HG03558 (cell line): ENCODE data around the gene RNF214.
"Not testable (repeated sequence)": the region's sequence is repeated elsewhere in the genome, so short reads cannot be mapped to it uniquely, and the experiment has no call there.

Experiments
- ATAC-seq: cut with Tn5 transposase; IDR thresholded peaks from one replicate; pipeline ENCODE4 v1.9.1; 2021; ENCODE audit warnings: moderate number of reproducible peaks; ENCODE audit not compliant: unreplicated experiment; ENCODE audit errors: extremely low read depth

The RNF214 gene

DNA sequence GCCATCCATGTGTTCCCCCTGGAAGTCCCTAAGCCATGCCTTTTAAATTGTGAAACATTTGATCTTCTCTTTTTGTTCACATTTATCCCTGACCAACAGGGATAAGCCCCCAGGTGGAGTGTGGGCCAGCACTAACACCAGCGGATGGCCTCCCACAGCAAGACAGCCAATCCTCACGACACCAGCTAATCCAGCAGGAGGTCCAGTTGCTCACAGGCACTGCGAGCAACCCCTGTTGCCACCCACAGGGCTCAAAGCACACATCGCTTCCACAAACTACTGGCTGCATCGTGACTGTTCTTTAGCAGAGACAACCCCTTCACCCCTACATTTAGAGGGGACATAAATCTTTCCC lies 2.6 kb upstream of the RNF214 start:
- ATAC-seq: no peak

DNA sequence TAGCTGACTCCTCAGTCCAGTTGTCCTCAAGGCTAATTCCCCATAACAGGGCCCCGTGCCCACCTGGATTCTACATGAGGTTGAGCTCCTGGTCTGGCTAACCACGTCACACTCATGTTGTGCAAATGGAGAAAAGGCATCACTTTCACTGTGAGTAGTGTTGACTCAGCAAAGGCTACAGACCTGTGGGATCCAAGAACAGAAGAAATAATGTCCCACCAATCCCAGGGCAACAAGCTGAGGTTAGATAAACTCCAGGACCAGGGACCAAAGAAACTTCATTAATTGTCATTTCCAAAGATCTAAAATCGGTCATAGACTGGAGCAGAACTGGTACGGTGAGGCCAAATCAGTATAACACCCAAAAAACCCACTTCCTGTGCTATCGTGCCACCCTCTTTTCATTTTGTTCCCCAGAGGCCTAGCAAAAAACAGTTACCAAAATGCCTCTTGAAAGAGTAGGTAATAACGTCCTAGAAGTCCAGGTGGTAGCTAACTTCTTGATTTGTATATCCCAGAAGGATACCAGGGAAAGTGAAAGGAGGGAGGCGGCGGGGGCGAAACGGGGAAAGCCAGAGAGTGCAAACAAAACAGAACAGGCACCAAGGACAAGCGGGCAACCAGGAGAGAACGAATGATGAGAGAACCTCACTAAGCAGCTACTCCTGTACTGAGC lies 2.0 kb upstream of the RNF214 start:
- ATAC-seq: no peak

DNA sequence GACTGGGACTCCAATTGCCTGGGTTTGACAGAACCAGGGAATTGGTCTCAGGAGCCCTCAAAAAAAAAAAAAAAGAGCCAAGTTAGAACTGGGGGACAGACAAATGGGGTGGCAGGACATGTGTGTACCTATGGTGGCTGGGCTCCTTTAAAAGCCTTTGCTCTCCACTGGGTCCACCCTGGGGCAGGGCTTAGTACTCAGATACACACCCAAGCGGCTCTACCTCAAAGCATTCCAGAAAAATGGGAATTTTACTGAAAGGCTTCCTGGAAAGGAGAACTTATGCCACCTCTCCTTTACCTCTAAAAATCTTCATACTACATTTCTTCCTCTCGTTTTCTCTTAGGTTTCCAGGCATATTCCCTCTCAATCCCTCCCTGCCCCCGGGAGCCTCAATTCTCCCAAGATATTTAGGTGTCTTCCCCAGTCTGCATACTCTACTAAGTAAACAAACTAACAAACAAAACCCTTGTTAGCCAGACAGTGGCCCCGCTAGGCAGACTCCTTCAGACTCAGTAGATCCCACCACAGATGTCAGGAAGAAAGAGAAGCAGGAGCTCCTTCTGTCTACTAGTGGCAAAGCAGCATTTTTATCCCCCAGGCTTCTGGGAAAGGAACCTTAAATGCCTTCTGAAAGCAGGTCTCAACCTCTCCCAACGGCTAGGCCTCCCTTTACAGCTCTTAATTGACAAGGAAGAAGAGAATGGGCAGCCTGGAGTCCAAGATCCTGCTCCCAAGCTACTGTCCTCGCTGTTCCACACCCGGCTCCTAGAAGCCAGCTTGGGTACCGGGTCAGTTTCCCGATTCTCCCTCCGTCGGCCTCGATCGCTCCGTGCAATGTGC lies 1.3 kb upstream of the RNF214 start:
- no peak for ATAC-seq

DNA sequence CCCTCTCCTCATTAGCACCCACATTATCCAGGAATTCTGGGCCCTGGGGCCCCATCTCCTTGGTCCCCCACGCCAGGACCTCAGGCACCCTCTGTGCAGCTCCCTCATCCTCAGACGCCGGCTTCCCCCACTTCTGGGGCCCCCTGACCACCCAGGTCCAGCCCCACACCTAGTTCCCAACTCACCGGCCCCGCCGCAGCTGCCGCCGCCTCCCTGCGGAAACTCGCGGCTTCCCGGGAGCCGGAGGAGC lies 704 bp upstream of the RNF214 start, which contains the start of gene PCSK7:
PCSK7 (minus strand) TSS at position 232 of the 250 bp plus-strand sequence. CDS start 2,229 bp downstream, outside the sequence.
- no peak for ATAC-seq

DNA sequence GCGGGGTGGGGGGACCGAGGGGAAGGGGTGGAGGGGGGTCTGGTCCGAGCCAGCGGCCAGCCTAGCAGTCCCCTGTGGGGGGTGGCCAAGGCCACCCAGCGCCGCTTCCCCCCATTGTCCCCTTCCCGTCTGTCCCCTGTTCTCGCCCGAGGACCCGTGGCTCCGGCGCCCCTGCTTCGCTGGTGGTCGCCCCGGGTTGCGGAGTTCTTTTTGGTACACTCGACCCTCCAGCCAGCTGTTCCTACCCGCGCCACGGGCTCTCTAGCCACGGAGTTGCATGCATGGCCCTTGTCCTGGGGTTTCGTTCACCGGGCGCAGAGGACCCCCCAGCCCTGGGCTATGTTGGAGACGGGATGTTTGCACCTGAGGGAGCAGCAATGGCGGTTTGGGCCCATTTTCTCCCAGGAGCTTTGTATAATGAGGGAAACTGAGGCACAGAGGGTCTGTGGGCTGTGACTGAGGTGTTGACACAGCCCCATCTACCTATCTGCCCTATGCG lies 489 bp downstream of the RNF214 start:
- no peak for ATAC-seq

DNA sequence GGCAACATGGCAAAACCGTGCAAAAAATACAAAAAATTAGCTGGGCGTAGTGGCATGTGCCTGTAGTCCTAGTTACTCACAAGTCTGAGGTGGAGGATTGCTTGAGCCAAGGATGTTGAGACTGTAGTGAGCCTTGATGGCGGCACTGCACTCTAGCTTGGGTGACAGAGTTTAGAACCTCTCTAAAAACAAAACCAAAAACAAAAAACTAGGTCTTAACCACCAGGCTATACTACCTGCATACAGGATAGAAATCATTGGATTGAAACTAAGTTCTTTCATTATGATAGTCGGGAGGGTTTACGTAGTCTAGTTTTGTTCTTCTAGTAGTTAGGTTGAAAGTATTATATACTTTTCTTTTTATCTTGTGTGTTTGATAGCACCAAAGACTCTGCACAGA lies 5.8 kb downstream of the RNF214 start:
- no peak for ATAC-seq

DNA sequence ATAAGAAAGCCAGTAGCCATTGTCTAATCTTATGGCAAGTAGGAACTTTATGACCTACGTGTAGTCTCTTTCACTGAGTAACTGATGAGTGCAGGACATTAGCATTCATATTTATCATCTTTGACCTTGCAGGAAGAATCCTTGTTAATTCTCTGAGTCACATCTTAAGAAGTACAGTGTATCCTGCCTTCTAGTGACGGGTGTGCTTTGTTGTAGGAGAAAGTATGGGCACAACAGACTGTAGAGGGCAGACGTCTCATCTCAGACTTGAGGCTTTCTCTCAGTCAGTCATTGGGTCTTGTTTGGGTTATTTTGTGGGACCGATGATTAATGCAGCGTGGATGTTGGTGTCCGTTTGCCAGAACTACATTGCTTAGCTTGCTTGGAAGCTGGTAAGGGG lies 6.8 kb downstream of the RNF214 start:
- ATAC-seq: no peak

DNA sequence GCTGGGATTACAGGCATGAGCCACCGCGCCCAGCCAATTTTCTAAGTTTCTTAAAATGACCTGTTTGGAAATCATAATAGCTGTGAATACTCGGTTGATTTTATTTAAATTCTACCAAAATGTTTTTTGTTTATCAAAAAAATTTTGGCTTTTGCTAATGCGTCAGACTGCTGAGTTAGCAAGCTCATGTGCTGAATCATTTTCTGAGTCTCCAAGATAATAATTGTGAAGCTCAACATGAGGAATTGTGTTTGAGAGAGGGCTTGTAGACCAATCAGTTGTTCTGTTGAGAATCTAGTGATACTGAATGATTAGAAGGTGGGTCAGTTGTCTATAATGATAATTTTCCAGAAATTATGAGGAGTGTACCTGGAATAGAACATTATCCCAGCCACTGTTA lies 15.9 kb downstream of the RNF214 start:
- no peak for ATAC-seq

DNA sequence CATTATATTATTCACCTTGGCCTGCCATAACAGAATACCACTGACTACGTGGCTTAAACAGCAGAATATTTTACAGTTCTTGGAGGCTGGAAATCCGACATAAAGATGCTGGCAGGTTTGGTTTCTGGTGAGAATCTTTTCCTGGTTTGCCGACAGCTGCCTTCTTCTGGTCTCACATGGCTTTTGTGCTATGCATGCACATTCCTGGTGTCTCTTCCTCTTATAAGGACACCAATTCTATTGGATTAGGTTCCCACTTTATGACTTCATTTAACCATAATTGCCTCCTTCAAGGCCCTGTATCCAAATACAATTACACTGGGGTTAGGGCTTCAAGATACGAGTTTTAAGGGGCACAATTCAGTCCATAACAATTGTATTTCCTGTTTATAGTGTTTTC lies 17.1 kb downstream of the RNF214 start:
- ATAC-seq: no peak

DNA sequence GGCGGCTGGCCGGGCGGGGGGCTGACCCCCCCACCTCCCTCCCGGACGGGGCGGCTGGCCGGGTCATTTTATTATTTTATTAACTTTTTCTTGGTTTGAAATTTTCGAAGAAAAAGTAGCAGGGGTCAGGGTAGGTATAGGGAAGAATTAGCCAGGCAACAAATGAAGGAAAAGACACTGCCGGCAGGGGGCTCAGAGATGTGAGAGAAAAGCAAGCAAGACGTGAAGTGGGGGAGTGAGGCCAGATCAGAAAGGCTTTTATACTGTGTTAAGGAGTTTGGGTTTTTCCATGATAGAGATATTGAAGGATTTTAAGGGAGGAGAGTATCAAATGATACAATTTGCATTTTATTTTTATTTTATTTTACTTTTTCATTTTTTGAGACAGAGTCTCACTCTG lies 19.0 kb downstream of the RNF214 start:
- no peak for ATAC-seq

DNA sequence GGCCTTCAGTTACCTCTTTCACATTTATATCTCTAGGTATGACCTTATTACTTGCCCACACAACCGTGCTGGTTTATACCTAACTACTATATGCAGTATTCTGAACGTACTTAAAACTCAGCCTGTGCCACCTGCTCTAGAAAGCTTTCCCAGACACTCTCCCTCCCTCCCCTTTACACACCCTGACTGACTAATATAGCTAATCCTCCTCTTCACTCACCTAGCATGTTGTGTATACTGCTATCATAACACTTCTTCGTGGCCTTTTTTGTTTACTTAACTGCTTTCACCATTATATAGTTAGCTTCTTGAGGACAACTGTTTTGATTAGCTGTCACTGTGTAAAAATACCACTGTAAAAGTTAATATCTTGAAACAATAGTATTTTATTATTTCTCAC lies 23.5 kb downstream of the RNF214 start:
- ATAC-seq: no peak

DNA sequence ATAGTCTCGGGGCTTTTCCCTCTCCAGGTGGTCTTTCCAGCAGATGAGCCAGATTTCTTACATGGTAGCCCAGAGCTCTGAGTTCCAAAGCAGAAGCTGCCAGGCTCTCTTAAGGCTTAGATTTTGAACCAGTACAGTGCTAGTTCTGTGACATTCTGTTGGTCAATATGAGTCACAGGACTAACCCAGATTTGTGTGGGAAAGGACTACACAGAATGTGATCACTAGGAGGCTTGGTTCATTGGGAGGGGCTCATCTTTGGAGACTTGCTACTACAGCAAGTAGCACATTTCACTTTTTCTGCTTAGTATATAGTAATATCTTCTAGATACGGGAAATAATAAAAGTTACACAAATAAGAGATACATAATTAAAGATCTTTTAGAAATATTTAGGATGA lies 24.1 kb downstream of the RNF214 start:
- no peak for ATAC-seq

DNA sequence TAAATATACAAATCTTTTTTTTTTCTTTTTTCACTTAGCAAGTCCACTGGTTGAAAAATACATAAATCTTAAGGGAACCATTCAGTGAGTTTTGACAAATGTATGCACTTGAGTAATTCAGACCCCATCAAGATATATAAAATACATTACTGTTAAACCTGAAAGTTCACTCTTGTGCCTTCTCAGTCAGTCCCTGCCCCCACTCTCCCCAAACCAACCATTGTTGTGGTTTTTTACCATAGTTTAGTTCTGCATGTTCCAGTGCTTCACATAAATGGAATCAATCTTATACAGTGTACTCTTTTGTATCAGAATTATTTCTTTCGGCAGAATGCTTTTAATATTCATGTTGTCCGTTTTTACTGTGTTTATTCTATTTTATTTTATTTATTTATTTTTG lies 26.1 kb downstream of the RNF214 start:
- ATAC-seq: no peak

DNA sequence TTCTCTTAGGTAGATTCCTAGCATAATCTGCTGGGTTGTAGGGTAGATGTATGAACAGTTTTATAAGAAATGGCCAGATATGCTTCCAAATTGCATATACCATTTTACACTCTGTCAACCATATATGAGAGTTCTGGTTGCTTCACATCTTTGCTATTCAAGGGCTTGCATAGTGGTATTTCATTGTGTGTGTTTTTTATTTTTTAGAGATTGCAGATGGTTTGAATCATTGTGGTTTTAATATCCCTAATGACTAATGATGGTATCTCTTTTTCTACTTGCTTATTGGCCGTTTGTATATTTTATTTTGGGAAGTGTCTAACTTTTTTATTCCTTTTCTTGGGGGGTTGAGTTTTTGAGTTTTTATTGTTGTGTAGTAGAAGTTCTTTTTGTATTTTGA lies 26.9 kb downstream of the RNF214 start:
- ATAC-seq: no peak

DNA sequence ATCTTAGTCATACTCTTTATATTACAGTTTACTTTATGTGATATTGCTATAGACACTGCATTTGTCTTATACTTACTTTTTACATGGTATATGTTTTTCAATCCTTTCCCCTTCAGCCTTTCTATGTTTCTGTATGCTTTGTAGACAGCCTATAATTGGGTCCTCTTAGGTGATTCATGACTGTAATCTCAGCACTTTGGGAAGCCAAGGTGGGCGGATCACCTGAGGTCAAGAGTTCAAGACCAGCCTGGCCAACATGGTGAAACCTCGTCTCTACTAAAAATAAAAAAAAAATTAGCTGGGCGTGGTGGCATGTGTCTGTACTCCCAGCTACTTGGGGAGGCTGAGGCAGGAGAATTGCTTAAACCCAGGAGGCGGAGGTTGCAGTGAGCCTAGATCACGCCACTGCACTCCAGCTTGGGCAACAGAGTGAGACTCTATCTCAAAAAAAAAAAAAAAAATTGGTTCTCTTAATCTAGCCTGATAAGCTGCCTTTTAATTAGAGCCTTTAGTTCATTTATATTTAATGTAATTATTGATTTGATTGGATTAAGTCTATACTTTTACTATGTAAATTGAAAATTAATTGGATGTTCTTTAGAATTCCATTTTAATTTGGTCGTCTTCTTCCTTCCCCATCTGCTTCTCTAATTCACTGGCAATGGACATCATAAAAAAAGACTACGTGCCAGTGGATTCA lies 32.3 kb downstream of the RNF214 start:
- ATAC-seq: not testable (repeated sequence)

DNA sequence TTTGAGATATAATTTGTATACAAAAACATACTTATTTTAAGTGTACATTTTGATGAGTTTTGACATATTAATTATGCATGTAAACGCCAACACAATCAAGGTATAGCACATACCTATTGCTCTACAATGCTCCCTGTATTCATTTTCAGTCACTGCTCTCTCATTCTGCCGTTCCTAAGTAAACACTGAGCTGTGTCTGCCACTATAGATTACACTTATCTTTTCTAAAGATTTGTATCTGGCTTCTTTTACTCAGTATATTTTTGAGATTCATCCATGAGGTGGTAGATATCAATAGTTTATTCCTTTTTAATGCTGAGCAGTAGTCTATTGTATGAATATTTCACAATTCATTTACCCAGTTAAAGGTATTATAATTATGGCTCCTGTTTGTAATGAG lies 33.3 kb downstream of the RNF214 start:
- no peak for ATAC-seq

DNA sequence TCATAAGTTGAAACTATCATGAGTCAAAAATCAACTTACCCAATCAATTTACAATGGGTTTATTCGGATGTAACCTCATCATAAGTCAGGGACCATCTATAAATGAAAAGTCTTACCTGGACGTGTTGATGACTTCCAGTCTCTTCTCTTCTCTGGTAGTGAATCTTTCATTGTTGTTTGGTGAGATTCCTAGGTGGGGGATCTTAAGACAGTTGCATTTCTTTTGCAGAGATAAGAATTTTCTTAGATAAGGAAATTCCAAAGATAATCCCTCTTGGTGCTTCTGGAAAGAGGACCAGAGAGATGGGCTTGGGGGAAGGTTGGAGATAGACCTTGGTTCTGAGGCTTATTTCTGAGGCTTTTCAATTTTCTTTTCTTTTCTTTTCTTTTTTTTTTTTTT lies 37.4 kb downstream of the RNF214 start:
- ATAC-seq: no peak

DNA sequence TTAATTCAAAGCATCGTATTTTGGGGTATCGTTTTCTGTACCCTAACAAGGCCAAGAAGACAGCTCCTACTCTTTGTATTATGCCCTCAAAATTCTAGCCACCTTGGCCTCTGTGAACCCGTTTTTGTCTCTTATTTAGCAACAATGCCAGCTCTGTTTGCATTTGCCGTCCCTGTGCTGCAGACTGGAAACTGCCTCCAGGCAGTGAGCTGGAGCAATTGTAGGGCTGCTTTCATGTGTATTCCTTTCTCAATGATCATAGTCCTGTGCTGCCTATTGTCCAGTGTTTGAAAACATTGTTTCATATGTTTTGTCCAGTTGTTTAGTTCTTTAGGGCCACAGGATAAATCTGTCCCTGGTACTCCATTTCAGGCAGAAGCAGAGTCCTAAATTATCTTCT lies 38.7 kb downstream of the RNF214 start:
- no peak for ATAC-seq

DNA sequence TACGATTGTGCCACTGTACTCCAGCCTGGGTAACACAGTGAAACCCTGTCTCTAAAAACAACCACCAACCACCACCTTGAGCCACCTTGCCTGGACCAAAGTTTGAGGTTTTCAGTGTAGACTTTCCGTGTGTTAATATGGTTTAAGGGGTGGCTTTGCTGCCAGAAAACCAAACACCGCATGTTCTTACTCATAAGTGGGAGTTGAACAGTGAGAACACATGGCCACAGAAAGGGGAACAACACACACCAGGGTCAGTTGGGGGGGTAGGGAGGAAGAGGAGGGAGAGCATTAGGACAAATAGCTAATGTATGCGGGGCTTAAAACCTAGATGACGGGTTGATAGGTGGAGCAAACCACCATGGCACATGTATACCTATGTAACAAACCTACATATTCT lies 39.7 kb downstream of the RNF214 start:
- not testable (repeated sequence) for ATAC-seq

DNA sequence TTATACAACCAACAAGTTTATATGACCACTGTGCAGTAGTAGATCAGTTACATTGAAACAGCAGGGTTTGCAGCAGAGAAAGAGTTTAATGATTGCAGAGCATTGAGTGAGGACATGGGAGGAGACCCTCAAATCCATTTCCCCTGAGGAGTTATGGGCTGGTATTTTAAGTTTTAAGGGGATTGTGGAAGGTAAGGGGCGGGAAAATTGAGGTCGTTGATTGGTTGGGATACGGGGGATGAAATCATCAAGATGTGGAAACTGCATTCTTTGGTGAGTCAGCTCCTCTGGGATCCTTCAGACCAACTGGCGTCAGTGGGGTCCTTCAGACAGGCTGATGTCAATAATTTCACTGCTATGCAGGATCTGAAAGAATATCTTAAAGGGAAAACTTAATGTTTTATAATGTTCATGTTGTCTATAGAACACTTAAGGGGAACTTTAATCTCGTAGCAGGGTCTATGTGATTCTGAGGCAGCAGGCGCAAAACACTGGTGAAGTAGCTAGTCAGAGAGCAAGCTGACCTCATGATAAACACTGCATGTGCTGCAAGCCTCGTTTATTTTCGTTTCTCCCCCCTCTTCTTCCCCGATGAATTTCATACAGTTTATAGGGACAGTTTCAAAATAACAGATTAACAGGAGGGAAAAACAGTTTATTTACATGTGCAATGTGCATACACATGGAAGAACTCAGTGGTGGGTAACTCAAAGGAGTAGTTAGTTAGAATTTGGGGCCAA lies 41.2 kb downstream of the RNF214 start:
- no peak for ATAC-seq

DNA sequence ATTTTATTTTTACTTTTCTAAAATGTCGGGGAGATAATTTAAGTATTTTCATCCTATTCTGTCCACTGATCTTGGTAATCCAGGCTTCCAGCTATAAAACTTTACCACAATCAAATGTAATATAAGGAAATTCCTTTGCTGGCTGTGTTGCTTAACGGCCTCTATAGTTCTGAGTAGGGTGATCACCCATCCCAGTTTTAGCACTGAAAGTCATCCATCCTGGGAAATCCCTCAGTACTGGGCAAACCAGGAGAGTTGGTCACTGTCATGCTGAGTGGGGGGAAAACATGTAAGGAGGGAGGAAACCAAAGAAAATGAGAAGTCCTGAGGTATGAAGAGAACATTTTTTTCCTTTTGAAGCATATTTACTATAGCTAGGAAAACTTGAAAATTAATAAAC lies 45.9 kb downstream of the RNF214 start:
- ATAC-seq: no peak
